H1 (cell line): Measurements from ENCODE around the gene TP53I11. TPM values are rescaled to one million over a fixed set of nuclear protein-coding genes. Genes with fewer than 3 reads are reported as not detected.

Source experiments
- CREB1 ChIP-seq: IDR thresholded peaks from 2 replicates; pipeline ENCODE4 v1.6.1; 2012; ENCODE audit warnings: inconsistent platforms
- GTF2F1 ChIP-seq: IDR thresholded peaks from 2 replicates; pipeline ENCODE4 v1.6.1; 2012; ENCODE audit warnings: low read depth, low read length, improper control_type of control experiment, borderline replicate concordance
- PHF8 ChIP-seq: fragments of 200-600 bp; sonication (generic); conservative IDR thresholded peaks from 2 replicates; pipeline ENCODE4 v1.7.1; 2012; ENCODE audit warnings: low read depth, mild to moderate bottlenecking, inconsistent platforms, low read length, moderate library complexity
- POLR2A ChIP-seq, 2 experiments: IDR thresholded peaks; 1 replicate in 1 of 2; 2 replicates in 1 of 2; pipeline ENCODE4 v1.6.1; 2011; ENCODE audit warnings: low read depth in 2 of 2, low read length in 2 of 2, mild to moderate bottlenecking in 2 of 2; ENCODE audit errors: control extremely low read depth in 1 of 2
- POU5F1 ChIP-seq: IDR thresholded peaks from 2 replicates; pipeline ENCODE4 v1.6.1; 2011; ENCODE audit warnings: low read depth, mild to moderate bottlenecking, low read length, moderate library complexity
- SIN3A ChIP-seq, 2 experiments: IDR thresholded peaks in 1 of 2; conservative IDR thresholded peaks in 1 of 2; 2 replicates each; pipeline ENCODE4 v1.6.1; 2011 to 2012; ENCODE audit warnings: low read length in 2 of 2, improper control_type of control experiment in 1 of 2, low read depth in 1 of 2, mild to moderate bottlenecking in 1 of 2
- SUZ12 ChIP-seq: fragments of 200-600 bp; sonication (generic); IDR thresholded peaks from 2 replicates; pipeline ENCODE4 v1.6.1; 2012; ENCODE audit warnings: mild to moderate bottlenecking, inconsistent platforms, low read length, moderate library complexity, mixed read lengths
- polyA plus RNA-seq, 7 experiments: library from polyadenylated mRNA; depleted of rRNA in 3 of 7; stranded (reverse) in 5 of 7; unstranded in 2 of 7; fragments of >200 nt in 5 of 7; fragments of 200-250 nt in 2 of 7; gene quantifications; 1 replicate in 5 of 7; 2 replicates in 1 of 7; 4 replicates in 1 of 7; pipeline versions ENCODE4 v1.2.1 to v1.2.3, GENCODE V29; 2011 to 2013; ENCODE audit warnings: missing spikeins in 2 of 7, mixed read lengths in 2 of 7
- total RNA-seq: library from RNA; stranded (reverse); fragmentation: NEBNext Ultra II Directional; extraction: Animal tissue kit (Norgen Biotek cat#: 25700); gene quantifications from 2 replicates; pipeline ENCODE4 v1.2.1, GENCODE V29; 2021
- TF ChIP-seq, protein P1 (sequence below): fragments of 300-600 bp; sonication (generic); IDR thresholded peaks from 2 replicates; pipeline ENCODE4 v1.7.1; 2012; ENCODE audit warnings: low read length, moderate library complexity, mild to moderate bottlenecking, inconsistent platforms; ENCODE audit not compliant: insufficient replicate concordance

Gene TP53I11
- total and polyA plus RNA-seq, 2 of the 8 experiments (the other 6 are each of a cell fraction or from before 2014, with no cell fraction given) = 34.0 to 46.3 TPM

DNA sequence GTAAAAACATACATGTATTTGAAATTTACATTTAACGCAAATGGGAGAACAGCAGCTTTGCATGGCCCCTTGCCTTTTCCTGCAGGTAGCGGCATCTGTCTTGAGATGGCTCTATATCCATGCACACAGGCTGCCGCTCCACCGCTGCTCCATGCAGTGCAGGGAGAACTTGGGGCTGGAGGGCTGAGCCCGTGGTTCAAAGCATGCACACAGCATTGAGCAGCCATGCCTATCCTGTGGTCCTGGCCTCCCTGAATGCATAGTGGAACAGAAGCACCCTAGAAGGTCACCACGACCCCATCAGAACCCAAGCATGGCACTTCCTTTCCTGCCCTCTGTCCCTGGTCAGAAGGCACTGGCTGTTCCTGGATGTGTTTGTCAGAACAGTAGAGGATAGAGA is 35.0 kb upstream of the TP53I11 start (continued):
- TF ChIP-seq, protein P1, sequence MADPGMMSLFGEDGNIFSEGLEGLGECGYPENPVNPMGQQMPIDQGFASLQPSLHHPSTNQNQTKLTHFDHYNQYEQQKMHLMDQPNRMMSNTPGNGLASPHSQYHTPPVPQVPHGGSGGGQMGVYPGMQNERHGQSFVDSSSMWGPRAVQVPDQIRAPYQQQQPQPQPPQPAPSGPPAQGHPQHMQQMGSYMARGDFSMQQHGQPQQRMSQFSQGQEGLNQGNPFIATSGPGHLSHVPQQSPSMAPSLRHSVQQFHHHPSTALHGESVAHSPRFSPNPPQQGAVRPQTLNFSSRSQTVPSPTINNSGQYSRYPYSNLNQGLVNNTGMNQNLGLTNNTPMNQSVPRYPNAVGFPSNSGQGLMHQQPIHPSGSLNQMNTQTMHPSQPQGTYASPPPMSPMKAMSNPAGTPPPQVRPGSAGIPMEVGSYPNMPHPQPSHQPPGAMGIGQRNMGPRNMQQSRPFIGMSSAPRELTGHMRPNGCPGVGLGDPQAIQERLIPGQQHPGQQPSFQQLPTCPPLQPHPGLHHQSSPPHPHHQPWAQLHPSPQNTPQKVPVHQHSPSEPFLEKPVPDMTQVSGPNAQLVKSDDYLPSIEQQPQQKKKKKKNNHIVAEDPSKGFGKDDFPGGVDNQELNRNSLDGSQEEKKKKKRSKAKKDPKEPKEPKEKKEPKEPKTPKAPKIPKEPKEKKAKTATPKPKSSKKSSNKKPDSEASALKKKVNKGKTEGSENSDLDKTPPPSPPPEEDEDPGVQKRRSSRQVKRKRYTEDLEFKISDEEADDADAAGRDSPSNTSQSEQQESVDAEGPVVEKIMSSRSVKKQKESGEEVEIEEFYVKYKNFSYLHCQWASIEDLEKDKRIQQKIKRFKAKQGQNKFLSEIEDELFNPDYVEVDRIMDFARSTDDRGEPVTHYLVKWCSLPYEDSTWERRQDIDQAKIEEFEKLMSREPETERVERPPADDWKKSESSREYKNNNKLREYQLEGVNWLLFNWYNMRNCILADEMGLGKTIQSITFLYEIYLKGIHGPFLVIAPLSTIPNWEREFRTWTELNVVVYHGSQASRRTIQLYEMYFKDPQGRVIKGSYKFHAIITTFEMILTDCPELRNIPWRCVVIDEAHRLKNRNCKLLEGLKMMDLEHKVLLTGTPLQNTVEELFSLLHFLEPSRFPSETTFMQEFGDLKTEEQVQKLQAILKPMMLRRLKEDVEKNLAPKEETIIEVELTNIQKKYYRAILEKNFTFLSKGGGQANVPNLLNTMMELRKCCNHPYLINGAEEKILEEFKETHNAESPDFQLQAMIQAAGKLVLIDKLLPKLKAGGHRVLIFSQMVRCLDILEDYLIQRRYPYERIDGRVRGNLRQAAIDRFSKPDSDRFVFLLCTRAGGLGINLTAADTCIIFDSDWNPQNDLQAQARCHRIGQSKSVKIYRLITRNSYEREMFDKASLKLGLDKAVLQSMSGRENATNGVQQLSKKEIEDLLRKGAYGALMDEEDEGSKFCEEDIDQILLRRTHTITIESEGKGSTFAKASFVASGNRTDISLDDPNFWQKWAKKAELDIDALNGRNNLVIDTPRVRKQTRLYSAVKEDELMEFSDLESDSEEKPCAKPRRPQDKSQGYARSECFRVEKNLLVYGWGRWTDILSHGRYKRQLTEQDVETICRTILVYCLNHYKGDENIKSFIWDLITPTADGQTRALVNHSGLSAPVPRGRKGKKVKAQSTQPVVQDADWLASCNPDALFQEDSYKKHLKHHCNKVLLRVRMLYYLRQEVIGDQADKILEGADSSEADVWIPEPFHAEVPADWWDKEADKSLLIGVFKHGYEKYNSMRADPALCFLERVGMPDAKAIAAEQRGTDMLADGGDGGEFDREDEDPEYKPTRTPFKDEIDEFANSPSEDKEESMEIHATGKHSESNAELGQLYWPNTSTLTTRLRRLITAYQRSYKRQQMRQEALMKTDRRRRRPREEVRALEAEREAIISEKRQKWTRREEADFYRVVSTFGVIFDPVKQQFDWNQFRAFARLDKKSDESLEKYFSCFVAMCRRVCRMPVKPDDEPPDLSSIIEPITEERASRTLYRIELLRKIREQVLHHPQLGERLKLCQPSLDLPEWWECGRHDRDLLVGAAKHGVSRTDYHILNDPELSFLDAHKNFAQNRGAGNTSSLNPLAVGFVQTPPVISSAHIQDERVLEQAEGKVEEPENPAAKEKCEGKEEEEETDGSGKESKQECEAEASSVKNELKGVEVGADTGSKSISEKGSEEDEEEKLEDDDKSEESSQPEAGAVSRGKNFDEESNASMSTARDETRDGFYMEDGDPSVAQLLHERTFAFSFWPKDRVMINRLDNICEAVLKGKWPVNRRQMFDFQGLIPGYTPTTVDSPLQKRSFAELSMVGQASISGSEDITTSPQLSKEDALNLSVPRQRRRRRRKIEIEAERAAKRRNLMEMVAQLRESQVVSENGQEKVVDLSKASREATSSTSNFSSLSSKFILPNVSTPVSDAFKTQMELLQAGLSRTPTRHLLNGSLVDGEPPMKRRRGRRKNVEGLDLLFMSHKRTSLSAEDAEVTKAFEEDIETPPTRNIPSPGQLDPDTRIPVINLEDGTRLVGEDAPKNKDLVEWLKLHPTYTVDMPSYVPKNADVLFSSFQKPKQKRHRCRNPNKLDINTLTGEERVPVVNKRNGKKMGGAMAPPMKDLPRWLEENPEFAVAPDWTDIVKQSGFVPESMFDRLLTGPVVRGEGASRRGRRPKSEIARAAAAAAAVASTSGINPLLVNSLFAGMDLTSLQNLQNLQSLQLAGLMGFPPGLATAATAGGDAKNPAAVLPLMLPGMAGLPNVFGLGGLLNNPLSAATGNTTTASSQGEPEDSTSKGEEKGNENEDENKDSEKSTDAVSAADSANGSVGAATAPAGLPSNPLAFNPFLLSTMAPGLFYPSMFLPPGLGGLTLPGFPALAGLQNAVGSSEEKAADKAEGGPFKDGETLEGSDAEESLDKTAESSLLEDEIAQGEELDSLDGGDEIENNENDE = no peak
- TF ChIP-seq PHF8 = no peak
- no peak for TF ChIP-seq SUZ12
- no peak for TF ChIP-seq GTF2F1
- TF ChIP-seq POU5F1 = no peak
- TF ChIP-seq CREB1 = no peak
- no peak for TF ChIP-seq SIN3A (conservative IDR thresholded peaks at IDR 0.05 in 1 of 2, IDR thresholded peaks at IDR 0.05 in 1 of 2; ENCODE audit: low read depth in 1 of 2, low read length in 2 of 2)
- no peak for TF ChIP-seq POLR2A (IDR thresholded peaks at IDR 0.05; ENCODE audit: control extremely low read depth in 1 of 2, low read depth in 2 of 2, low read length in 2 of 2)
- TF ChIP-seq, all 59 proteins: peak for 0
